Activated effector memory CD4-positive, alpha-beta T cell treated with anti-CD3 and anti-CD28 coated beads, Interleukin-2, amount 50 U/mL, for 16 hours (primary cell): ENCODE results near the gene SLC25A11.
A peak's percentile ranks its signal among the peaks of the same experiment; 100 is the strongest.
"Not testable (repeated sequence)": the region's sequence is repeated elsewhere in the genome, so short reads cannot be mapped to it uniquely, and the experiment has no call there.

Source experiments
- DNase-seq: peaks from one replicate; pipeline ENCODE4 v3.0.0-alpha.2; 2020

The SLC25A11 gene

GRCh38 chr17:4919511-4920047 lies 20.3 kb downstream of the SLC25A11 start:
- no peak for DNase-seq

GRCh38 chr17:4914551-4914950 lies 25.3 kb downstream of the SLC25A11 start:
- DNase-seq, result not testable (repeated sequence)

- DNase-seq, result no peak
These were observed 25.9 kb downstream of the SLC25A11 start for GRCh38 chr17:4913994-4914393.

- DNase-seq, result peak; percentile 87
These were observed 30.9 kb downstream of the SLC25A11 start for GRCh38 chr17:4908711-4909496.

- no peak for DNase-seq
These were observed 31.5 kb downstream of the SLC25A11 start for GRCh38 chr17:4908301-4908700.

- DNase-seq, result not testable (repeated sequence)
These were observed 33.2 kb downstream of the SLC25A11 start for GRCh38 chr17:4906642-4907041.

- DNase-seq, result peak; percentile 86
These were observed 36.6 kb downstream of the SLC25A11 start, which contains the start of gene CHRNE for GRCh38 chr17:4903051-4903818. TSS of gene CHRNE (minus strand) at chr17:4903098. CDS start at chr17:4903063, 35 bp downstream.

GRCh38 chr17:4902540-4902939 lies 37.3 kb downstream of the SLC25A11 start:
- DNase-seq, result no peak

- peak; percentile 74 for DNase-seq
These were observed 38.0 kb downstream of the SLC25A11 start for GRCh38 chr17:4901648-4902344.

GRCh38 chr17:4901108-4901647 lies 38.7 kb downstream of the SLC25A11 start:
- DNase-seq, result no peak

GRCh38 chr17:4900231-4901107 lies 39.4 kb downstream of the SLC25A11 start:
- DNase-seq, result peak; percentile 84

- DNase-seq, result peak; percentile 98
These were observed 40.3 kb downstream of the SLC25A11 start, which contains the start of gene C17orf107 for GRCh38 chr17:4899341-4900230. TSS of gene C17orf107 (plus strand) at chr17:4899536. CDS start at chr17:4899763, 227 bp downstream.

GRCh38 chr17:4898927-4899326 lies 40.9 kb downstream of the SLC25A11 start:
- no peak for DNase-seq

- no peak for DNase-seq
These were observed 41.5 kb downstream of the SLC25A11 start for GRCh38 chr17:4898351-4898750.

GRCh38 chr17:4897785-4898184 lies 42.1 kb downstream of the SLC25A11 start:
- no peak for DNase-seq

- DNase-seq, result no peak
These were observed 42.6 kb downstream of the SLC25A11 start for GRCh38 chr17:4897198-4897687.

GRCh38 chr17:4896332-4897197 lies 43.3 kb downstream of the SLC25A11 start:
- no peak for DNase-seq

GRCh38 chr17:4895657-4896331 lies 44.1 kb downstream of the SLC25A11 start:
- no peak for DNase-seq

- DNase-seq, result no peak
These were observed 44.7 kb downstream of the SLC25A11 start for GRCh38 chr17:4895121-4895520.
